H9 (cell line): Measurements from ENCODE around the gene ITSN2. TPM values are rescaled to one million over a fixed set of nuclear protein-coding genes. Genes with fewer than 3 reads are reported as not detected.
"Not testable (repeated sequence)": the region's sequence is repeated elsewhere in the genome, so short reads cannot be mapped to it uniquely, and the experiment has no call there.

ENCODE experiments used
- DNase-seq: peaks from one replicate; pipeline ENCODE4 v3.0.0-alpha.2; 2017
- H2AFZ ChIP-seq: one replicate; pipeline ENCODE4 v1.6.1; 2013; ENCODE audit warnings: mild to moderate bottlenecking, low read length, control low read depth, moderate library complexity
- H2AK5ac ChIP-seq: 2 replicates; pipeline ENCODE4 v1.6.1; 2013; ENCODE audit warnings: low read length, control low read depth, mixed read lengths; ENCODE audit not compliant: insufficient read length
- H2BK120ac ChIP-seq: one replicate; pipeline ENCODE4 v1.6.1; 2013; ENCODE audit warnings: low read depth, mild to moderate bottlenecking, low read length, control low read depth, inconsistent platforms; ENCODE audit not compliant: poor library complexity, severe bottlenecking
- H2BK12ac ChIP-seq: 2 replicates; pipeline ENCODE4 v1.6.1; 2013; ENCODE audit warnings: low read length, control low read depth, mixed read lengths, low read depth; ENCODE audit not compliant: insufficient read length
- H2BK15ac ChIP-seq: 2 replicates; pipeline ENCODE4 v1.6.1; 2013; ENCODE audit warnings: low read depth, low read length, control low read depth
- H2BK20ac ChIP-seq: one replicate; pipeline ENCODE4 v1.6.1; 2013; ENCODE audit warnings: low read depth, mild to moderate bottlenecking, low read length, control low read depth, inconsistent platforms; ENCODE audit not compliant: poor library complexity, severe bottlenecking
- H2BK5ac ChIP-seq: 2 replicates; pipeline ENCODE4 v1.6.1; 2013; ENCODE audit warnings: low read length, control low read depth, mixed read lengths; ENCODE audit not compliant: insufficient read length
- H3K14ac ChIP-seq: 2 replicates; pipeline ENCODE4 v1.6.1; 2013; ENCODE audit warnings: low read length, control low read depth; ENCODE audit not compliant: insufficient read depth
- H3K18ac ChIP-seq: 2 replicates; pipeline ENCODE4 v1.6.1; 2013; ENCODE audit warnings: low read depth, mild to moderate bottlenecking, mixed read lengths, low read length, control low read depth; ENCODE audit not compliant: insufficient read length
- H3K23ac ChIP-seq: 2 replicates; pipeline ENCODE4 v1.6.1; 2013; ENCODE audit warnings: low read length, control low read depth, mixed read lengths, low read depth; ENCODE audit not compliant: insufficient read length
- H3K23me2 ChIP-seq: 2 replicates; pipeline ENCODE4 v1.6.1; 2013; ENCODE audit warnings: low read depth, mild to moderate bottlenecking, mixed read lengths, low read length, control low read depth; ENCODE audit not compliant: insufficient read length, poor library complexity, severe bottlenecking
- H3K27ac ChIP-seq: 2 replicates; pipeline ENCODE4 v1.5.1; 2013; ENCODE audit warnings: low read length, control low read depth, mixed read lengths, low read depth; ENCODE audit not compliant: insufficient read length
- H3K27me3 ChIP-seq: 2 replicates; pipeline ENCODE4 v1.6.1; 2013; ENCODE audit warnings: low read length, control low read depth, inconsistent platforms; ENCODE audit not compliant: insufficient read depth
- H3K4ac ChIP-seq: 2 replicates; pipeline ENCODE4 v1.6.1; 2013; ENCODE audit warnings: low read depth, mild to moderate bottlenecking, control low read depth, inconsistent platforms, low read length, moderate library complexity
- H3K4me1 ChIP-seq: 2 replicates; pipeline ENCODE4 v1.6.1; 2013; ENCODE audit warnings: low read length, control low read depth, inconsistent platforms; ENCODE audit not compliant: insufficient read depth
- H3K4me2 ChIP-seq: 2 replicates; pipeline ENCODE4 v1.6.1; 2013; ENCODE audit warnings: low read length, control low read depth, mixed read lengths; ENCODE audit not compliant: insufficient read length, insufficient read depth
- H3K56ac ChIP-seq: 2 replicates; pipeline ENCODE4 v1.6.1; 2013; ENCODE audit warnings: low read depth, mild to moderate bottlenecking, mixed read lengths, low read length, control low read depth; ENCODE audit not compliant: insufficient read length
- H3K79me1 ChIP-seq: 2 replicates; pipeline ENCODE4 v1.6.1; 2013; ENCODE audit warnings: low read depth, mild to moderate bottlenecking, moderate library complexity, low read length, control low read depth, inconsistent platforms; ENCODE audit not compliant: insufficient read depth, poor library complexity, severe bottlenecking
- H3K79me2 ChIP-seq: 2 replicates; pipeline ENCODE4 v1.6.1; 2013; ENCODE audit warnings: low read length, control low read depth, inconsistent platforms; ENCODE audit not compliant: insufficient read depth
- H3K9ac ChIP-seq: 2 replicates; pipeline ENCODE4 v1.6.1; 2013; ENCODE audit warnings: low read length, control low read depth, mixed read lengths; ENCODE audit not compliant: insufficient read length; ENCODE audit errors: extremely low read depth
- H3K9me3 ChIP-seq: one replicate; pipeline ENCODE4 v1.6.1; 2013; ENCODE audit warnings: low read depth, low read length, inconsistent platforms; ENCODE audit not compliant: control insufficient read depth
- H3T11ph ChIP-seq: one replicate; pipeline ENCODE4 v1.6.1; 2013; ENCODE audit warnings: mild to moderate bottlenecking, low read length, control low read depth, inconsistent platforms
- H4K20me1 ChIP-seq: one replicate; pipeline ENCODE4 v1.6.1; 2013; ENCODE audit not compliant: control insufficient read depth, insufficient read length, insufficient read depth
- H4K5ac ChIP-seq: 2 replicates; pipeline ENCODE4 v1.6.1; 2013; ENCODE audit warnings: low read depth, mild to moderate bottlenecking, mixed read lengths, low read length, control low read depth; ENCODE audit not compliant: insufficient read length
- H4K8ac ChIP-seq: replicated peaks from 2 replicates; pipeline ENCODE4 v1.6.1; 2013; ENCODE audit warnings: low read length, control low read depth, mixed read lengths, low read depth; ENCODE audit not compliant: insufficient read length
- H4K91ac ChIP-seq: 2 replicates; pipeline ENCODE4 v1.6.1; 2013; ENCODE audit warnings: low read depth, mild to moderate bottlenecking, moderate library complexity, mixed read lengths, low read length, control low read depth; ENCODE audit not compliant: insufficient read length
- H3K27ac Mint-ChIP-seq, 3 experiments: 2 replicates in 2 of 3; 3 replicates in 1 of 3; pipeline ENCODE4 v1.8.0; 2020 to 2021; ENCODE audit warnings: mixed read lengths in 3 of 3, mild to moderate bottlenecking in 1 of 3, moderate library complexity in 1 of 3
- H3K27me3 Mint-ChIP-seq: 2 replicates; pipeline ENCODE4 v1.8.0; 2021; ENCODE audit warnings: low read depth, mild to moderate bottlenecking, moderate library complexity, mixed read lengths
- H3K36me3 Mint-ChIP-seq, 3 experiments: 2 replicates in 2 of 3; 3 replicates in 1 of 3; pipeline ENCODE4 v1.8.0; 2020 to 2021; ENCODE audit warnings: low read depth in 3 of 3, mixed read lengths in 3 of 3; ENCODE audit not compliant: insufficient read depth in 1 of 3
- H3K4me1 Mint-ChIP-seq, 2 experiments: 2 replicates each; pipeline ENCODE4 v1.8.0; 2020; ENCODE audit warnings: mixed read lengths in 2 of 2
- H3K4me3 Mint-ChIP-seq, 2 experiments: 2 replicates in 1 of 2; 3 replicates in 1 of 2; pipeline ENCODE4 v1.8.0; 2020 to 2021; ENCODE audit warnings: mild to moderate bottlenecking in 2 of 2, mixed read lengths in 2 of 2, moderate library complexity in 1 of 2
- H3K9me3 Mint-ChIP-seq, 2 experiments: 2 replicates in 1 of 2; 3 replicates in 1 of 2; pipeline ENCODE4 v1.8.0; 2020; ENCODE audit warnings: mild to moderate bottlenecking in 2 of 2, mixed read lengths in 2 of 2, moderate library complexity in 1 of 2
- CTCF ChIP-seq: fragments of 200-600 bp; sonication (generic); conservative IDR thresholded peaks from 3 replicates; pipeline ENCODE4 v1.8.0; 2021; ENCODE audit warnings: antibody characterized with exemption, mild to moderate bottlenecking
- WGBS: extraction: QIAGEN DNeasy Blood & Tissue Kit; methylation state at CpG from one replicate; pipeline ENCODE4 v1.1.7; 2013; ENCODE audit warnings: missing lambda C conversion rate, low lambda C conversion rate, mixed read lengths; ENCODE audit not compliant: insufficient read length; ENCODE audit errors: extremely low coverage; 5-methylcytosine and 5-hydroxymethylcytosine counted together
- total RNA-seq: library from RNA; stranded (reverse); gene quantifications from 2 replicates; pipeline ENCODE4 v1.2.1, GENCODE V29; 2021

Gene ITSN2
- total RNA-seq, 1 experiment from 2014 or later = 17.0 TPM

GRCh38 chr2:24409171-24409570 lies 48.8 kb upstream of the ITSN2 start:
- Mint-ChIP-seq H3K36me3 (no peaks in the 10 kb centered on the region), H3K27me3 (no peaks in the 10 kb centered on the region), H3K4me3 (no peak overlapping the region), H3K27ac (no peak overlapping the region; a peak in 1 of 7 replicates), H3K9me3 (no peaks in the 10 kb centered on the region; a peak in 2 of 5 replicates), H3K4me1 (peaks cover 15 to 16% of the 10 kb centered on the region in 2 experiments)
- no peaks in the 10 kb centered on the region for H3K79me1 ChIP-seq
- H3K4me1 ChIP-seq = no peaks in the 10 kb centered on the region
- H3T11ph ChIP-seq = no peak overlapping the region
- no peak overlapping the region for H3K14ac ChIP-seq
- H3K79me2 ChIP-seq = no peaks in the 10 kb centered on the region
- H3K23me2 ChIP-seq = no peaks in the 10 kb centered on the region
- H3K56ac ChIP-seq = no peak overlapping the region
- no peak overlapping the region for H2BK12ac ChIP-seq
- H2AFZ ChIP-seq = no peak overlapping the region
- H3K23ac ChIP-seq = no peak overlapping the region
- no peak overlapping the region for H4K8ac ChIP-seq
- no peak overlapping the region for H2AK5ac ChIP-seq
- no peak overlapping the region for H2BK20ac ChIP-seq
- H2BK120ac ChIP-seq = no peak overlapping the region
- no peak for TF ChIP-seq CTCF
- no peak overlapping the region for H3K9ac ChIP-seq
- WGBS = no CpG with 5 or more reads among the region's 5 CpGs
- H3K27ac ChIP-seq = no peak overlapping the region
- H4K91ac ChIP-seq = no peak overlapping the region
- no peak overlapping the region for H3K18ac ChIP-seq
- H3K27me3 ChIP-seq = no peaks in the 10 kb centered on the region
- H3K4me2 ChIP-seq = no peak overlapping the region
- no peak overlapping the region for H4K5ac ChIP-seq
- H3K4ac ChIP-seq = no peak overlapping the region
- H2BK15ac ChIP-seq = no peak overlapping the region
- H3K9me3 ChIP-seq = no peaks in the 10 kb centered on the region
- H4K20me1 ChIP-seq = no peaks in the 10 kb centered on the region
- H2BK5ac ChIP-seq = no peak overlapping the region
- no peak for DNase-seq

GRCh38 chr2:24408704-24409103 lies 48.4 kb upstream of the ITSN2 start:
- H4K20me1 ChIP-seq, H2BK20ac ChIP-seq, H3K23ac ChIP-seq, H3K9me3 Mint-ChIP-seq, H3K56ac ChIP-seq, H3K9ac ChIP-seq, H3K27ac Mint-ChIP-seq, H4K8ac ChIP-seq, H4K5ac ChIP-seq, H3K4me2 ChIP-seq, DNase-seq, H3T11ph ChIP-seq, H3K36me3 Mint-ChIP-seq, H2BK5ac ChIP-seq, H3K27me3 Mint-ChIP-seq, H3K4me1 ChIP-seq, H2BK120ac ChIP-seq, H3K14ac ChIP-seq, H3K79me2 ChIP-seq, H3K23me2 ChIP-seq, H3K27ac ChIP-seq, H3K9me3 ChIP-seq, H4K91ac ChIP-seq, H2AK5ac ChIP-seq, H2AFZ ChIP-seq, H3K27me3 ChIP-seq, H3K4me3 Mint-ChIP-seq, H2BK15ac ChIP-seq, H3K79me1 ChIP-seq, H2BK12ac ChIP-seq, H3K4ac ChIP-seq, H3K18ac ChIP-seq: not testable (repeated sequence)
- H3K4me1 Mint-ChIP-seq = peaks cover 15 to 16% of the 10 kb centered on the region in 2 experiments
- WGBS = no CpG with 5 or more reads among the region's 8 CpGs
